Measurements from ENCODE around the gene VPS51. TPM values are rescaled to one million over a fixed set of nuclear protein-coding genes. Genes with fewer than 3 reads are reported as not detected.

VPS51 gene
- polyA plus RNA-seq, 1 donor from 2014 or later: 230 TPM

DNA sequence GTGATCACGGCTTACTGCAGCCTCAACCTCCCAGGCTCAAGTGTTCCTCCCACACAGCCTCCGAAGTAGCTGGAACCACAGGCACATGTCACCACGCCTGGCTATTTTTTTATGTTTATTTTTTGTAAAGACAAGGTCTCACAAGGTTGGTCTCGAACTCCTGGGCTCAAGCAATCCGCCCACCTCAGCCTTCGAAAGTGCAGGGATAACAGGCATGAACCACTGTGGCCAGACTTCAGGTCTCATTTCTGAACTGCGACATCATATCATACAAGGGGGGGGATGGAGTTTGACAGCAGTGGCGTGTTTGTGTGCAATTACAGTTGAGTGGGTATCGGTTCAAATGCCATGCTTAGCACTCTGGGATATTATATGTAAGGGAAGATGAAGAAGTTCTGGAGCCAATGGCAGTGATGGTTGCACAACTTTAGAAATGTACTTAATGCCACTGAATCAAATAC, 44.6 kb upstream of the VPS51 start:
- Histone ChIP-seq H2AFZ (ENCODE audit: low read depth, low read length) (no peak overlapping the region), H3K36me3 (ENCODE audit: insufficient read depth, low read length) (no peaks in the 10 kb centered on the region), H3K4me3 (ENCODE audit: low read length) (no peak overlapping the region), H3K9me3 (ENCODE audit: low read length) (no peaks in the 10 kb centered on the region), H3K9me2 (ENCODE audit: insufficient read depth, low read length) (no peaks in the 10 kb centered on the region), H4K20me1 (ENCODE audit: insufficient read depth) (no peaks in the 10 kb centered on the region), H3K9ac (ENCODE audit: low read length) (no peak overlapping the region), H3K79me2 (replicated peaks; ENCODE audit: insufficient read depth, low read length) (no peaks in the 10 kb centered on the region), H3F3A (ENCODE audit: insufficient read depth, low read length, poor library complexity, severe bottlenecking) (no peaks in the 10 kb centered on the region), H3K27ac (ENCODE audit: low read length) (no peak overlapping the region), H3K27me3 (ENCODE audit: insufficient read depth, low read depth, low read length) (no peaks in the 10 kb centered on the region), H3K4me2 (ENCODE audit: low read length) (no peak overlapping the region)
- TF ChIP-seq EZH2 (IDR thresholded peaks at IDR 0.05; ENCODE audit: borderline replicate concordance, insufficient read depth, low read length, poor library complexity, severe bottlenecking) (no peak), POLR2AphosphoS5 (IDR thresholded peaks at IDR 0.05) (no peak), RAD21 (conservative IDR thresholded peaks at IDR 0.05) (no peak), MXI1 (conservative IDR thresholded peaks at IDR 0.05; ENCODE audit: poor library complexity, severe bottlenecking) (no peak), EP300 (conservative IDR thresholded peaks at IDR 0.05; ENCODE audit: poor library complexity, severe bottlenecking) (no peak), SMC3 (conservative IDR thresholded peaks at IDR 0.05; ENCODE audit: poor library complexity) (no peak), TAF1 (IDR thresholded peaks at IDR 0.05; ENCODE audit: low read depth) (no peak)
- TF ChIP-seq, protein P1, sequence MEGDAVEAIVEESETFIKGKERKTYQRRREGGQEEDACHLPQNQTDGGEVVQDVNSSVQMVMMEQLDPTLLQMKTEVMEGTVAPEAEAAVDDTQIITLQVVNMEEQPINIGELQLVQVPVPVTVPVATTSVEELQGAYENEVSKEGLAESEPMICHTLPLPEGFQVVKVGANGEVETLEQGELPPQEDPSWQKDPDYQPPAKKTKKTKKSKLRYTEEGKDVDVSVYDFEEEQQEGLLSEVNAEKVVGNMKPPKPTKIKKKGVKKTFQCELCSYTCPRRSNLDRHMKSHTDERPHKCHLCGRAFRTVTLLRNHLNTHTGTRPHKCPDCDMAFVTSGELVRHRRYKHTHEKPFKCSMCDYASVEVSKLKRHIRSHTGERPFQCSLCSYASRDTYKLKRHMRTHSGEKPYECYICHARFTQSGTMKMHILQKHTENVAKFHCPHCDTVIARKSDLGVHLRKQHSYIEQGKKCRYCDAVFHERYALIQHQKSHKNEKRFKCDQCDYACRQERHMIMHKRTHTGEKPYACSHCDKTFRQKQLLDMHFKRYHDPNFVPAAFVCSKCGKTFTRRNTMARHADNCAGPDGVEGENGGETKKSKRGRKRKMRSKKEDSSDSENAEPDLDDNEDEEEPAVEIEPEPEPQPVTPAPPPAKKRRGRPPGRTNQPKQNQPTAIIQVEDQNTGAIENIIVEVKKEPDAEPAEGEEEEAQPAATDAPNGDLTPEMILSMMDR (IDR thresholded peaks at IDR 0.05; ENCODE audit: poor library complexity, severe bottlenecking): no peak
- TF ChIP-seq, protein P2, sequence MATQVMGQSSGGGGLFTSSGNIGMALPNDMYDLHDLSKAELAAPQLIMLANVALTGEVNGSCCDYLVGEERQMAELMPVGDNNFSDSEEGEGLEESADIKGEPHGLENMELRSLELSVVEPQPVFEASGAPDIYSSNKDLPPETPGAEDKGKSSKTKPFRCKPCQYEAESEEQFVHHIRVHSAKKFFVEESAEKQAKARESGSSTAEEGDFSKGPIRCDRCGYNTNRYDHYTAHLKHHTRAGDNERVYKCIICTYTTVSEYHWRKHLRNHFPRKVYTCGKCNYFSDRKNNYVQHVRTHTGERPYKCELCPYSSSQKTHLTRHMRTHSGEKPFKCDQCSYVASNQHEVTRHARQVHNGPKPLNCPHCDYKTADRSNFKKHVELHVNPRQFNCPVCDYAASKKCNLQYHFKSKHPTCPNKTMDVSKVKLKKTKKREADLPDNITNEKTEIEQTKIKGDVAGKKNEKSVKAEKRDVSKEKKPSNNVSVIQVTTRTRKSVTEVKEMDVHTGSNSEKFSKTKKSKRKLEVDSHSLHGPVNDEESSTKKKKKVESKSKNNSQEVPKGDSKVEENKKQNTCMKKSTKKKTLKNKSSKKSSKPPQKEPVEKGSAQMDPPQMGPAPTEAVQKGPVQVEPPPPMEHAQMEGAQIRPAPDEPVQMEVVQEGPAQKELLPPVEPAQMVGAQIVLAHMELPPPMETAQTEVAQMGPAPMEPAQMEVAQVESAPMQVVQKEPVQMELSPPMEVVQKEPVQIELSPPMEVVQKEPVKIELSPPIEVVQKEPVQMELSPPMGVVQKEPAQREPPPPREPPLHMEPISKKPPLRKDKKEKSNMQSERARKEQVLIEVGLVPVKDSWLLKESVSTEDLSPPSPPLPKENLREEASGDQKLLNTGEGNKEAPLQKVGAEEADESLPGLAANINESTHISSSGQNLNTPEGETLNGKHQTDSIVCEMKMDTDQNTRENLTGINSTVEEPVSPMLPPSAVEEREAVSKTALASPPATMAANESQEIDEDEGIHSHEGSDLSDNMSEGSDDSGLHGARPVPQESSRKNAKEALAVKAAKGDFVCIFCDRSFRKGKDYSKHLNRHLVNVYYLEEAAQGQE (IDR thresholded peaks at IDR 0.05; ENCODE audit: borderline replicate concordance): no peak

DNA sequence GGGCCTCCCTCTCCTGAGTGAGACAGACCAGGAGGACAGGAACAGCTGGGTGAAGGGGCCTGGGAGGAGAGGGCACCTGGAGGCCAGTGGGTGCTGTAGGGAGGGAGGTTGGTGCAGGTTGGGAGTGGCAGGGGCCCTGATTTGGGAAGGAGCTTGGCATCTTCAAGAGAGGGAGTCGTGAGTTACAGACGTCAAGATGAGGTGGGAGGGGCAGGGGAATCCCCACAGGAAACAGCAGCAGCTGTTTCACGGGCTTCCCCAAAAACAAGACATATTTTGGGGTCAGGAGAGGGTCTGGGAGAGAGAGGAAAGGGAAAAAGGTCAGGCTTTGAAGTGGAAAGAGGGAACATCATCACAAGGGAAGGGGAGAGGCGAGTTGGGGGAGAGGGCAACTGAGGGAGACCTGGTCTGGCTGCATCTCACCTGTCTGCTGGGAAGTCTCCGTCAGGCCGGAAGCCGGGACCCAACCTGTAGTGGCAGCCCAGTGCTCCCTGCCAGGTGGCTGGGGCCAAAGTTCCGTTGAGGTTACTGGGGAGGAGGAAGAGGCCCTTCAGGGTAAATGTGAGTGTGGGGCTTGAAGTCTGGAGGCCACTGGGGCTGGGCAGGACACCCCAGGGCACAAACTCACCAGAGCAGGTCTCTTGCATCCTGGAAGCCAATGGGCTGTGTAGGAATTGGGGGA, 42.0 kb upstream of the VPS51 start:
- no peak overlapping the region for H3K4me2 ChIP-seq (ENCODE audit: low read length)
- H3K9me2 ChIP-seq (ENCODE audit: insufficient read depth, low read length): no peaks in the 10 kb centered on the region
- H3K9ac ChIP-seq (ENCODE audit: low read length): no peak overlapping the region
- H3K27me3 ChIP-seq (ENCODE audit: insufficient read depth, low read depth, low read length): no peaks in the 10 kb centered on the region
- no peaks in the 10 kb centered on the region for H3K79me2 ChIP-seq (replicated peaks; ENCODE audit: insufficient read depth, low read length)
- no peaks in the 10 kb centered on the region for H3K9me3 ChIP-seq (ENCODE audit: low read length)
- H3F3A ChIP-seq (ENCODE audit: insufficient read depth, low read length, poor library complexity, severe bottlenecking): no peaks in the 10 kb centered on the region
- no peak overlapping the region for H3K27ac ChIP-seq (ENCODE audit: low read length)
- no peaks in the 10 kb centered on the region for H3K36me3 ChIP-seq (ENCODE audit: insufficient read depth, low read length)
- no peak overlapping the region for H3K4me3 ChIP-seq (ENCODE audit: low read length)
- H4K20me1 ChIP-seq (ENCODE audit: insufficient read depth): no peaks in the 10 kb centered on the region
- TF ChIP-seq EZH2 (IDR thresholded peaks at IDR 0.05; ENCODE audit: borderline replicate concordance, insufficient read depth, low read length, poor library complexity, severe bottlenecking): no peak
- TF ChIP-seq, protein P1 (IDR thresholded peaks at IDR 0.05; ENCODE audit: poor library complexity, severe bottlenecking): no peak
- no peak for TF ChIP-seq TAF1 (IDR thresholded peaks at IDR 0.05; ENCODE audit: low read depth)
- TF ChIP-seq SMC3 (conservative IDR thresholded peaks at IDR 0.05; ENCODE audit: poor library complexity): no peak
- TF ChIP-seq, protein P2 (IDR thresholded peaks at IDR 0.05; ENCODE audit: borderline replicate concordance): no peak
- no peak for TF ChIP-seq POLR2AphosphoS5 (IDR thresholded peaks at IDR 0.05)
- TF ChIP-seq RAD21 (conservative IDR thresholded peaks at IDR 0.05): no peak
- TF ChIP-seq MXI1 (conservative IDR thresholded peaks at IDR 0.05; ENCODE audit: poor library complexity, severe bottlenecking): no peak
- TF ChIP-seq EP300 (conservative IDR thresholded peaks at IDR 0.05; ENCODE audit: poor library complexity, severe bottlenecking): no peak
- H2AFZ ChIP-seq (ENCODE audit: low read depth, low read length): no peak overlapping the region

All from neural cell (in vitro differentiated cells).